Right cardiac atrium (tissue), 5 donors: ENCODE results near the gene FAM81B. TPM values are rescaled to one million over a fixed set of nuclear protein-coding genes. Genes with fewer than 3 reads are reported as not detected.

Experiments used
- ATAC-seq, 2 donors: fragments of 200-7000 bp; cut with Tn5 transposase; one replicate each; pipeline versions ENCODE4 v1.8.0 to v1.9.1; 2020; ENCODE audit warnings: moderate library complexity in 2 of 2, mild to moderate bottlenecking in 1 of 2
- DNase-seq, 3 donors: peaks; one replicate each; pipeline ENCODE4 v3.0.0-alpha.2; 2020
- H3K27ac ChIP-seq: one replicate; pipeline ENCODE4 v1.5.1; 2013; ENCODE audit warnings: mild to moderate bottlenecking, low read length, control low read depth, moderate library complexity
- H3K27me3 ChIP-seq: one replicate; pipeline ENCODE4 v1.6.1; 2013; ENCODE audit not compliant: control insufficient read depth, insufficient read depth
- H3K4me1 ChIP-seq: one replicate; pipeline ENCODE4 v1.6.1; 2013; ENCODE audit warnings: low read length; ENCODE audit not compliant: control insufficient read depth, insufficient read depth
- H3K4me3 ChIP-seq: one replicate; pipeline ENCODE4 v1.5.1; 2013; ENCODE audit warnings: low read length, control low read depth
- H3K9me3 ChIP-seq: one replicate; pipeline ENCODE4 v1.6.1; 2013; ENCODE audit warnings: low read length; ENCODE audit not compliant: control insufficient read depth
- WGBS: extraction: QIAGEN DNeasy Blood & Tissue Kit; methylation state at CpG from one replicate; pipeline ENCODE4 v1.1.7; 2013; 5-methylcytosine and 5-hydroxymethylcytosine counted together
- intact Hi-C, 4 donors: fragments of 100-400 bp; cut with DNase I; formaldehyde crosslinking; loops; one replicate each; pipeline versions ENCODE4 v1.11.0 to v1.14.0; 2022 to 2023
- polyA plus RNA-seq: library from polyadenylated mRNA; stranded (reverse); fragments of 200-250 nt; gene quantifications from one replicate; pipeline ENCODE4 v1.2.3, GENCODE V29; 2013
- total RNA-seq, 4 donors: library from RNA; stranded (reverse); fragmentation: NEBNext Ultra II Directional; extraction: Animal tissue kit (Norgen Biotek cat#: 25700); gene quantifications; one replicate each; pipeline ENCODE4 v1.2.1, GENCODE V29; 2021
- donor health status: healthy with polysubstance abuse.
- donor health status: DM: no; HTN: yes; CAD: no.
- donor health status: DM: no; HTN: no; CAD: no.
- donor health status: DM: no; HTN: yes; CAD: no; lungs with severe emphysema.
- donor health status: DM: yes; HTN: yes; CAD: no.

The FAM81B gene
- total and polyA plus RNA-seq, 5 donors: 6.8 to 21.7 (median 13.0) TPM

- Histone ChIP-seq H3K27ac (no peak overlapping the region), H3K4me1 (no peaks in the 10 kb centered on the region), H3K27me3 (no peaks in the 10 kb centered on the region), H3K4me3 (no peak overlapping the region), H3K9me3 (no peaks in the 10 kb centered on the region)
- DNase-seq (no peak), ATAC-seq (no peak)
- intact Hi-C loops: no loop called here
- WGBS: 81% methylated on average over 3 of the region's 3 CpGs
These were observed 10.5 kb downstream of the FAM81B start for GRCh38 chr5:95401626-95402025.

- Histone ChIP-seq H3K4me1 (no peaks in the 10 kb centered on the region), H3K9me3 (no peaks in the 10 kb centered on the region), H3K27ac (no peak overlapping the region), H3K4me3 (no peak overlapping the region), H3K27me3 (no peaks in the 10 kb centered on the region)
- no peak for DNase-seq
- intact Hi-C loops: no loop called here
- ATAC-seq: no peak
- WGBS: 92% methylated on average over 1 of the region's 1 CpG
These were observed 12.8 kb downstream of the FAM81B start for GRCh38 chr5:95403996-95404395.

- DNase-seq: no peak
- no peaks in the 10 kb centered on the region for H3K4me1 ChIP-seq
- ATAC-seq: no peak
- H3K27me3 ChIP-seq: no peaks in the 10 kb centered on the region
- WGBS: 27% methylated on average over 5 of the region's 5 CpGs
- H3K9me3 ChIP-seq: no peaks in the 10 kb centered on the region
- H3K27ac ChIP-seq: no peak overlapping the region
- H3K4me3 ChIP-seq: no peak overlapping the region
- intact Hi-C loops: no loop called here
These were observed 15.4 kb downstream of the FAM81B start for GRCh38 chr5:95406426-95407090.

- Histone ChIP-seq H3K9me3 (no peaks in the 10 kb centered on the region), H3K27ac (no peak overlapping the region), H3K4me3 (no peak overlapping the region), H3K27me3 (no peaks in the 10 kb centered on the region), H3K4me1 (no peaks in the 10 kb centered on the region)
- intact Hi-C loops: no loop called here
- no peak for DNase-seq
- WGBS: 66% methylated on average over 2 of the region's 2 CpGs
- ATAC-seq: no peak
These were observed 19.1 kb downstream of the FAM81B start for GRCh38 chr5:95410279-95410678.

- DNase-seq: no peak
- intact Hi-C loops: no loop called here
- ATAC-seq: no peak
- Histone ChIP-seq H3K9me3 (no peaks in the 10 kb centered on the region), H3K4me1 (no peaks in the 10 kb centered on the region), H3K4me3 (no peak overlapping the region), H3K27ac (no peak overlapping the region), H3K27me3 (no peaks in the 10 kb centered on the region)
- 72% methylated on average over 2 of the region's 2 CpGs for WGBS
These were observed 20.3 kb downstream of the FAM81B start for GRCh38 chr5:95411474-95411873.

- 72% methylated on average over 4 of the region's 4 CpGs for WGBS
- H3K9me3 ChIP-seq: no peaks in the 10 kb centered on the region
- no peak overlapping the region for H3K27ac ChIP-seq
- no peaks in the 10 kb centered on the region for H3K27me3 ChIP-seq
- H3K4me1 ChIP-seq: no peaks in the 10 kb centered on the region
- DNase-seq: no peak
- intact Hi-C loops: no loop called here
- no peak overlapping the region for H3K4me3 ChIP-seq
- ATAC-seq: no peak
These were observed 23.3 kb downstream of the FAM81B start for GRCh38 chr5:95414451-95414850.

GRCh38 chr5:95417971-95418370 lies 26.8 kb downstream of the FAM81B start:
- no peak for ATAC-seq
- 90% methylated on average over 3 of the region's 3 CpGs for WGBS
- intact Hi-C loops: no loop called here

GRCh38 chr5:95422838-95423237 lies 31.7 kb downstream of the FAM81B start:
- no peak overlapping the region for H3K4me3 ChIP-seq
- intact Hi-C loops: no loop called here
- no peaks in the 10 kb centered on the region for H3K4me1 ChIP-seq
- H3K27ac ChIP-seq: no peak overlapping the region
- no peak for ATAC-seq
- DNase-seq: no peak
- H3K9me3 ChIP-seq: no peaks in the 10 kb centered on the region
- 83% methylated on average over 3 of the region's 3 CpGs for WGBS
- H3K27me3 ChIP-seq: no peaks in the 10 kb centered on the region

More at GRCh38 chr5:95417971-95418370, 26.8 kb downstream of the FAM81B start:
- H3K4me3 ChIP-seq: no peak overlapping the region
- no peak overlapping the region for H3K27ac ChIP-seq
- H3K9me3 ChIP-seq: no peaks in the 10 kb centered on the region
- H3K27me3 ChIP-seq: no peaks in the 10 kb centered on the region
- DNase-seq: no peak
- H3K4me1 ChIP-seq: no peaks in the 10 kb centered on the region

GRCh38 chr5:95424016-95424415 lies 32.9 kb downstream of the FAM81B start:
- intact Hi-C loops: no loop called here
- no peaks in the 10 kb centered on the region for H3K9me3 ChIP-seq
- ATAC-seq (no peak), DNase-seq (no peak)
- H3K4me1 ChIP-seq: no peaks in the 10 kb centered on the region
- no peak overlapping the region for H3K4me3 ChIP-seq
- WGBS: 83% methylated on average over 4 of the region's 4 CpGs
- no peaks in the 10 kb centered on the region for H3K27me3 ChIP-seq
- H3K27ac ChIP-seq: no peak overlapping the region

- intact Hi-C loops: no loop called here
- Histone ChIP-seq H3K27ac (no peak overlapping the region), H3K27me3 (no peaks in the 10 kb centered on the region), H3K9me3 (no peaks in the 10 kb centered on the region), H3K4me1 (no peaks in the 10 kb centered on the region), H3K4me3 (no peak overlapping the region)
- ATAC-seq (no peak), DNase-seq (no peak)
- WGBS: 75% methylated on average over 1 of the region's 1 CpG
These were observed 33.4 kb downstream of the FAM81B start for GRCh38 chr5:95424526-95424925.

GRCh38 chr5:95426227-95426626 lies 35.1 kb downstream of the FAM81B start:
- Histone ChIP-seq H3K9me3 (no peaks in the 10 kb centered on the region), H3K27ac (no peak overlapping the region), H3K27me3 (no peaks in the 10 kb centered on the region), H3K4me1 (no peaks in the 10 kb centered on the region), H3K4me3 (no peak overlapping the region)
- 70% methylated on average over 5 of the region's 5 CpGs for WGBS
- no peak for ATAC-seq
- intact Hi-C loops: no loop called here
- no peak for DNase-seq

- no peaks in the 10 kb centered on the region for H3K4me1 ChIP-seq
- no peaks in the 10 kb centered on the region for H3K27me3 ChIP-seq
- ATAC-seq (no peak), DNase-seq (no peak)
- intact Hi-C loops: no loop called here
- H3K9me3 ChIP-seq: no peaks in the 10 kb centered on the region
- WGBS: 95% methylated on average over 2 of the region's 2 CpGs
- no peak overlapping the region for H3K27ac ChIP-seq
- no peak overlapping the region for H3K4me3 ChIP-seq
These were observed 41.6 kb downstream of the FAM81B start for GRCh38 chr5:95432779-95433178.
